GM06990 (cell line): ENCODE data around the gene NUFIP2.
"Not testable (repeated sequence)": the region's sequence is repeated elsewhere in the genome, so short reads cannot be mapped to it uniquely, and the experiment has no call there.

Experiments
- DNase-seq: peaks from one replicate; pipeline ENCODE4 v3.0.0-alpha.2; 2011; ENCODE audit not compliant: insufficient read length; ENCODE audit errors: extremely low read depth
- H3K27me3 ChIP-seq: replicated peaks from 2 replicates; pipeline ENCODE4 v1.6.0; 2011; ENCODE audit warnings: low read length; ENCODE audit not compliant: control insufficient read depth, insufficient read depth
- H3K36me3 ChIP-seq: 2 replicates; pipeline ENCODE4 v1.5.1; 2011; ENCODE audit warnings: low read length; ENCODE audit not compliant: control insufficient read depth, insufficient read depth
- H3K4me3 ChIP-seq: replicated peaks from 2 replicates; pipeline ENCODE4 v1.5.1; 2011; ENCODE audit warnings: low read depth, mild to moderate bottlenecking, control low read depth, low read length
- TF ChIP-seq, protein P1 (sequence below): IDR thresholded peaks from 2 replicates; pipeline ENCODE4 v1.5.1; 2011; ENCODE audit warnings: low read length, control low read depth, mild to moderate bottlenecking, inconsistent platforms; ENCODE audit not compliant: insufficient read depth, poor library complexity, severe bottlenecking

NUFIP2 gene

DNA sequence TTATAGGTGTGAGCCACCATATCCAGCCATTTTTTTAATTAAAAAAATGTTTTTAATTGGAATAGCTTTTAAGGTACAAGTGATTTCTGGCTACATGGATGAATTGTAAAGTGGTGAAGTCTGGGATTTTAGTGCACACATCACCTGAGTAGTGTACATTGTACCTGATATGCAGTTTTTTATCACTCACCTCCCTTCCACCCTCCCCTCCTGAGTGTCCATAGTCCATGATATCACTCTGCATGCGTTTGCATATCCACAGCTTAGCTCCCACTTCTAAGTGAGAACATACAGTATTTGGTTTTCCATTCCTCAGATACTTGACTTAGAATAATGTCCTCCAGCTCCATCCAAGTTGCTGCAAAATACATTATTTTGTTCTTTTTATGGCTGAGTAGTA lies 60.6 kb downstream of the NUFIP2 start:
- H3K27me3 ChIP-seq: no peaks in the 10 kb centered on the region
- no peak for DNase-seq
- TF ChIP-seq, protein P1, sequence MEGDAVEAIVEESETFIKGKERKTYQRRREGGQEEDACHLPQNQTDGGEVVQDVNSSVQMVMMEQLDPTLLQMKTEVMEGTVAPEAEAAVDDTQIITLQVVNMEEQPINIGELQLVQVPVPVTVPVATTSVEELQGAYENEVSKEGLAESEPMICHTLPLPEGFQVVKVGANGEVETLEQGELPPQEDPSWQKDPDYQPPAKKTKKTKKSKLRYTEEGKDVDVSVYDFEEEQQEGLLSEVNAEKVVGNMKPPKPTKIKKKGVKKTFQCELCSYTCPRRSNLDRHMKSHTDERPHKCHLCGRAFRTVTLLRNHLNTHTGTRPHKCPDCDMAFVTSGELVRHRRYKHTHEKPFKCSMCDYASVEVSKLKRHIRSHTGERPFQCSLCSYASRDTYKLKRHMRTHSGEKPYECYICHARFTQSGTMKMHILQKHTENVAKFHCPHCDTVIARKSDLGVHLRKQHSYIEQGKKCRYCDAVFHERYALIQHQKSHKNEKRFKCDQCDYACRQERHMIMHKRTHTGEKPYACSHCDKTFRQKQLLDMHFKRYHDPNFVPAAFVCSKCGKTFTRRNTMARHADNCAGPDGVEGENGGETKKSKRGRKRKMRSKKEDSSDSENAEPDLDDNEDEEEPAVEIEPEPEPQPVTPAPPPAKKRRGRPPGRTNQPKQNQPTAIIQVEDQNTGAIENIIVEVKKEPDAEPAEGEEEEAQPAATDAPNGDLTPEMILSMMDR: no peak

GRCh38 chr17:29225396-29225795 lies 68.6 kb downstream of the NUFIP2 start:
- TF ChIP-seq, protein P1: no peak
- Histone ChIP-seq H3K27me3 (no peaks in the 10 kb centered on the region), H3K4me3 (no peak overlapping the region), H3K36me3 (no peaks in the 10 kb centered on the region)
- no peak for DNase-seq

More for the DNA sequence above, 60.6 kb downstream of the NUFIP2 start:
- Histone ChIP-seq H3K4me3 (no peak overlapping the region), H3K36me3 (no peaks in the 10 kb centered on the region)

- not testable (repeated sequence) for H3K4me3 ChIP-seq
These were observed 72.6 kb downstream of the NUFIP2 start for GRCh38 chr17:29221338-29221737.

GRCh38 chr17:29219378-29220047 lies 74.4 kb downstream of the NUFIP2 start:
- TF ChIP-seq, protein P1: peak; percentile 88
- no peak for DNase-seq
- H3K27me3 ChIP-seq: no peaks in the 10 kb centered on the region
- H3K4me3 ChIP-seq: no peak overlapping the region
- no peaks in the 10 kb centered on the region for H3K36me3 ChIP-seq

More at GRCh38 chr17:29221338-29221737, 72.6 kb downstream of the NUFIP2 start:
- not testable (repeated sequence) for H3K27me3 ChIP-seq, DNase-seq, H3K36me3 ChIP-seq

- no peaks in the 10 kb centered on the region for H3K27me3 ChIP-seq
- TF ChIP-seq, protein P1: no peak
- no peak overlapping the region for H3K4me3 ChIP-seq
- H3K36me3 ChIP-seq: no peaks in the 10 kb centered on the region
- no peak for DNase-seq
These were observed 77.1 kb downstream of the NUFIP2 start for GRCh38 chr17:29216856-29217255.

- H3K27me3 ChIP-seq: no peaks in the 10 kb centered on the region
- DNase-seq: no peak
- H3K4me3 ChIP-seq: no peak overlapping the region
- no peaks in the 10 kb centered on the region for H3K36me3 ChIP-seq
- TF ChIP-seq, protein P1: no peak
These were observed 77.8 kb downstream of the NUFIP2 start for GRCh38 chr17:29216181-29216580.
